Measurements from ENCODE around the gene IFI27L1.

Gene IFI27L1

DNA sequence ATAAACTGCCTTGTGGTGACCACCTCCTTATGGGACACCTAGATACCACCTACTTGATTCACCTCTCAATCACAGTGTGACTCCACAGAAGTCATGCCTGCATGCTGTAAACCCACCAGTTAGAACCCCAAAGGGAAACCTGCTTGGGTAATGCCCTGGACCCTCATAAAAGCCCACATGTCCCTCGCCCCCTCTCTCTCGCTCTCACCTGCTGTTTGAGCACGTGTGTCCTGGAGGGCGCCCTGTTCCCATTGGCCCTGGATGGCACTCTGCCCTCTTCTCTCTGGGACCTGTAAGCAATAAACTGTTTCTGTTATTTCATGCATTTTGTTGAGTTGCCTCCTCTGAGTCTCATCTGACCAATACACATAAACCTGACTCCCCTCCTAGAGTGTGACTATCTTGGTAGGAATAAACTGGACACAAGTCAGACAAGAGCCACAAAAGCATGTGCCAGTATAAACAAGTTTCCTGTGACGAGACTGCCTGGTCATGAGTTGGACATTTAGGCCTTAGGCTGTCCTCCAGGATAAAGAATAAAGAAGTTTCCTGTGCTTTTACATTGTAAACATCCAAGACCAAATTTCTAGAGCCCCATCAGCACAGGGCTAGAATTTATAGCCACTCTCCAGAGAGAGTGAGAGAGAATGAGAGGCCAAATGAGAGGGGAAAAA lies 39.7 kb downstream of the IFI27L1 start:
- H3K4me2 ChIP-seq (ENCODE audit: low read depth, low read length, poor library complexity, severe bottlenecking), result no peak overlapping the region
- no peaks in the 10 kb centered on the region for H3F3A ChIP-seq (ENCODE audit: low read depth)
- H2AFZ ChIP-seq (ENCODE audit: low read length), result no peak overlapping the region
- no peaks in the 10 kb centered on the region for H3K9me2 ChIP-seq (replicated peaks; ENCODE audit: low read depth, low read length)
- H4K20me1 ChIP-seq (ENCODE audit: insufficient read depth, low read length, poor library complexity, severe bottlenecking), result no peaks in the 10 kb centered on the region
- TF ChIP-seq, protein P1, sequence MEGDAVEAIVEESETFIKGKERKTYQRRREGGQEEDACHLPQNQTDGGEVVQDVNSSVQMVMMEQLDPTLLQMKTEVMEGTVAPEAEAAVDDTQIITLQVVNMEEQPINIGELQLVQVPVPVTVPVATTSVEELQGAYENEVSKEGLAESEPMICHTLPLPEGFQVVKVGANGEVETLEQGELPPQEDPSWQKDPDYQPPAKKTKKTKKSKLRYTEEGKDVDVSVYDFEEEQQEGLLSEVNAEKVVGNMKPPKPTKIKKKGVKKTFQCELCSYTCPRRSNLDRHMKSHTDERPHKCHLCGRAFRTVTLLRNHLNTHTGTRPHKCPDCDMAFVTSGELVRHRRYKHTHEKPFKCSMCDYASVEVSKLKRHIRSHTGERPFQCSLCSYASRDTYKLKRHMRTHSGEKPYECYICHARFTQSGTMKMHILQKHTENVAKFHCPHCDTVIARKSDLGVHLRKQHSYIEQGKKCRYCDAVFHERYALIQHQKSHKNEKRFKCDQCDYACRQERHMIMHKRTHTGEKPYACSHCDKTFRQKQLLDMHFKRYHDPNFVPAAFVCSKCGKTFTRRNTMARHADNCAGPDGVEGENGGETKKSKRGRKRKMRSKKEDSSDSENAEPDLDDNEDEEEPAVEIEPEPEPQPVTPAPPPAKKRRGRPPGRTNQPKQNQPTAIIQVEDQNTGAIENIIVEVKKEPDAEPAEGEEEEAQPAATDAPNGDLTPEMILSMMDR (conservative IDR thresholded peaks at IDR 0.05; ENCODE audit: low read length), result no peak
- TF ChIP-seq EZH2phosphoT487 (IDR thresholded peaks at IDR 0.05; ENCODE audit: borderline replicate concordance), result no peak
- H3K27me3 ChIP-seq (ENCODE audit: insufficient read depth, low read length, poor library complexity, severe bottlenecking), result no peaks in the 10 kb centered on the region
- H3K4me3 ChIP-seq (ENCODE audit: low read length, poor library complexity, severe bottlenecking), result no peak overlapping the region
- no peaks in the 10 kb centered on the region for H3K4me1 ChIP-seq (ENCODE audit: insufficient read depth, low read length, poor library complexity, severe bottlenecking)
- H3K9ac ChIP-seq (ENCODE audit: low read depth, low read length, poor library complexity, severe bottlenecking), result no peak overlapping the region
- H3K79me2 ChIP-seq (ENCODE audit: insufficient read depth, low read length), result no peaks in the 10 kb centered on the region
- no peaks in the 10 kb centered on the region for H3K9me3 ChIP-seq (ENCODE audit: insufficient read depth, low read depth, low read length)
- no peaks in the 10 kb centered on the region for H3K36me3 ChIP-seq (ENCODE audit: insufficient read depth, low read length)

DNA sequence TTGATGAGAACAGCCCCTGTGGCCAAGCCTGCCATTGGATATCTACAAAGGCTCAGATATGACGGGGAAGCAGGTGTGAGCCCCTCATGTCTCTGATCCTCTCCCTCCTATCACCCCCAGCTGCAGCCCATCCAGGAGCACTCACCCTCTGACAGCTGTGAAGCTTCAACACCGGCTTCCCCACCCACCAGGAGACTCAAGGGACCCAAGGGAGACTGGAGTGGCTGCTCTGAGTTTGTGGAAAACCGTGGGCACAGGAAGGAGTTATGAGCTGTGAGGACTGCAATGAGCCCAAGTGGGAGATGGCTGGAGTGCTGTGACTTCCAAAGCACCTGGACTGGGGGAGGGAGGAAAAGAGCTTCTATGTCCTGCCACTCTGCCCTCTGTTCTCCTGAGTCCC lies 40.4 kb downstream of the IFI27L1 start:
- Histone ChIP-seq H3K4me2 (ENCODE audit: low read depth, low read length, poor library complexity, severe bottlenecking) (no peak overlapping the region), H4K20me1 (ENCODE audit: insufficient read depth, low read length, poor library complexity, severe bottlenecking) (no peaks in the 10 kb centered on the region), H3K9ac (ENCODE audit: low read depth, low read length, poor library complexity, severe bottlenecking) (no peak overlapping the region), H3K9me3 (ENCODE audit: insufficient read depth, low read depth, low read length) (no peaks in the 10 kb centered on the region), H3K36me3 (ENCODE audit: insufficient read depth, low read length) (no peaks in the 10 kb centered on the region), H2AFZ (ENCODE audit: low read length) (no peak overlapping the region), H3K9me2 (replicated peaks; ENCODE audit: low read depth, low read length) (no peaks in the 10 kb centered on the region), H3F3A (ENCODE audit: low read depth) (no peaks in the 10 kb centered on the region), H3K4me3 (ENCODE audit: low read length, poor library complexity, severe bottlenecking) (no peak overlapping the region), H3K27me3 (ENCODE audit: insufficient read depth, low read length, poor library complexity, severe bottlenecking) (no peaks in the 10 kb centered on the region), H3K79me2 (ENCODE audit: insufficient read depth, low read length) (no peaks in the 10 kb centered on the region), H3K4me1 (ENCODE audit: insufficient read depth, low read length, poor library complexity, severe bottlenecking) (no peaks in the 10 kb centered on the region)
- TF ChIP-seq, protein P1 (conservative IDR thresholded peaks at IDR 0.05; ENCODE audit: low read length), result no peak
- TF ChIP-seq EZH2phosphoT487 (IDR thresholded peaks at IDR 0.05; ENCODE audit: borderline replicate concordance), result no peak

DNA sequence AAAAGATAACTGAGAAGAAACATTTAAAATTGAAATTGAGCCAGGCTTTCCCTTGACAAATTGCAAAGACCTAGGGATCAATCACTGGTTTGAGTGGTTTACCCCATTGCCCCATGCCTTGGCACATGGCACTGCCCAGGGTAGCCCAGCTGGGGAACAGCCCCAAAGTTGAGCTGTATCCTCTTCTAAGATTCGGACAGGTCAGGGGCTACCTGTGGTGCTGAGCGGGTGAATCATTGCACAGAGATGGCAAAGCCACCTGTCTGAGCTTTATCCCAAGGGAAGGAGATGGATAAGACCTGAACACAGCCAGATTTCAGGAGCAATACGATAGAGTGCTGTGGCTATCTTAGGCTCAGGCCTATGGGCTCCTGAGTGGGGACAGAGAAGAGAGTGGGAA lies 41.3 kb downstream of the IFI27L1 start:
- Histone ChIP-seq H3F3A (ENCODE audit: low read depth) (no peaks in the 10 kb centered on the region), H3K9me3 (ENCODE audit: insufficient read depth, low read depth, low read length) (no peaks in the 10 kb centered on the region), H3K4me3 (ENCODE audit: low read length, poor library complexity, severe bottlenecking) (no peak overlapping the region), H3K79me2 (ENCODE audit: insufficient read depth, low read length) (no peaks in the 10 kb centered on the region), H3K36me3 (ENCODE audit: insufficient read depth, low read length) (no peaks in the 10 kb centered on the region), H4K20me1 (ENCODE audit: insufficient read depth, low read length, poor library complexity, severe bottlenecking) (no peaks in the 10 kb centered on the region), H3K4me1 (ENCODE audit: insufficient read depth, low read length, poor library complexity, severe bottlenecking) (no peaks in the 10 kb centered on the region), H3K9me2 (replicated peaks; ENCODE audit: low read depth, low read length) (no peaks in the 10 kb centered on the region), H3K4me2 (ENCODE audit: low read depth, low read length, poor library complexity, severe bottlenecking) (no peak overlapping the region), H3K9ac (ENCODE audit: low read depth, low read length, poor library complexity, severe bottlenecking) (no peak overlapping the region), H2AFZ (ENCODE audit: low read length) (no peak overlapping the region), H3K27me3 (ENCODE audit: insufficient read depth, low read length, poor library complexity, severe bottlenecking) (no peaks in the 10 kb centered on the region)
- TF ChIP-seq EZH2phosphoT487 (IDR thresholded peaks at IDR 0.05; ENCODE audit: borderline replicate concordance), result no peak
- TF ChIP-seq, protein P1 (conservative IDR thresholded peaks at IDR 0.05; ENCODE audit: low read length), result no peak

All from Loucy (cell line).